ENCODE results near the gene DNAI4. TPM values are rescaled to one million over a fixed set of nuclear protein-coding genes. Genes with fewer than 3 reads are reported as not detected.
"Not testable (repeated sequence)": the region's sequence is repeated elsewhere in the genome, so short reads cannot be mapped to it uniquely, and the experiment has no call there.

The DNAI4 gene
- total RNA-seq, 4 donors from 2014 or later = 0.29 to 4.8 (median 0.35) TPM; not detected in 1

- DNase-seq = no peak
- no peaks in the 10 kb centered on the region for H3K4me1 ChIP-seq
- intact Hi-C loops (cut with DNase I) = no loop called here
- no peaks in the 10 kb centered on the region for H3K27me3 ChIP-seq
- H3K36me3 ChIP-seq = no peaks in the 10 kb centered on the region
- H3K27ac ChIP-seq = no peak overlapping the region
- WGBS, 2 donors = 89 to 93% methylated on average over 1 of the region's 1 CpG
- no peaks in the 10 kb centered on the region for H3K9me3 ChIP-seq
- TF ChIP-seq POLR2A (IDR thresholded peaks at IDR 0.05) = no peak
- TF ChIP-seq, protein P1, sequence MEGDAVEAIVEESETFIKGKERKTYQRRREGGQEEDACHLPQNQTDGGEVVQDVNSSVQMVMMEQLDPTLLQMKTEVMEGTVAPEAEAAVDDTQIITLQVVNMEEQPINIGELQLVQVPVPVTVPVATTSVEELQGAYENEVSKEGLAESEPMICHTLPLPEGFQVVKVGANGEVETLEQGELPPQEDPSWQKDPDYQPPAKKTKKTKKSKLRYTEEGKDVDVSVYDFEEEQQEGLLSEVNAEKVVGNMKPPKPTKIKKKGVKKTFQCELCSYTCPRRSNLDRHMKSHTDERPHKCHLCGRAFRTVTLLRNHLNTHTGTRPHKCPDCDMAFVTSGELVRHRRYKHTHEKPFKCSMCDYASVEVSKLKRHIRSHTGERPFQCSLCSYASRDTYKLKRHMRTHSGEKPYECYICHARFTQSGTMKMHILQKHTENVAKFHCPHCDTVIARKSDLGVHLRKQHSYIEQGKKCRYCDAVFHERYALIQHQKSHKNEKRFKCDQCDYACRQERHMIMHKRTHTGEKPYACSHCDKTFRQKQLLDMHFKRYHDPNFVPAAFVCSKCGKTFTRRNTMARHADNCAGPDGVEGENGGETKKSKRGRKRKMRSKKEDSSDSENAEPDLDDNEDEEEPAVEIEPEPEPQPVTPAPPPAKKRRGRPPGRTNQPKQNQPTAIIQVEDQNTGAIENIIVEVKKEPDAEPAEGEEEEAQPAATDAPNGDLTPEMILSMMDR (IDR thresholded peaks at IDR 0.05) = no peak
- no peak overlapping the region for H3K4me3 ChIP-seq
These were observed 7.2 kb downstream of the DNAI4 start for GRCh38 chr1:66917476-66917875.

- 65 to 67% methylated on average over 2 of the region's 2 CpGs for whole genome bisulfite sequencing, 2 donors
- intact Hi-C loops (cut with DNase I) = no loop called here
- no peak for DNase-seq
- H3K36me3 ChIP-seq = no peaks in the 10 kb centered on the region
- no peaks in the 10 kb centered on the region for H3K9me3 ChIP-seq
- H3K27ac ChIP-seq = no peak overlapping the region
- no peaks in the 10 kb centered on the region for H3K4me1 ChIP-seq
- H3K27me3 ChIP-seq = no peaks in the 10 kb centered on the region
- H3K4me3 ChIP-seq = no peak overlapping the region
- TF ChIP-seq POLR2A (IDR thresholded peaks at IDR 0.05) = no peak
- TF ChIP-seq, protein P1 (IDR thresholded peaks at IDR 0.05) = no peak
These were observed 8.3 kb downstream of the DNAI4 start for GRCh38 chr1:66916320-66916719.

GRCh38 chr1:66915203-66915602 is 9.5 kb downstream of the DNAI4 start:
- intact Hi-C loops (cut with DNase I); H3K4me1 ChIP-seq; H3K36me3 ChIP-seq; H3K27ac ChIP-seq; H3K27me3 ChIP-seq; DNase-seq; H3K9me3 ChIP-seq; H3K4me3 ChIP-seq: not testable (repeated sequence)
- 88 to 92% methylated on average over 1 of the region's 1 CpG for WGBS, 2 donors

DNA sequence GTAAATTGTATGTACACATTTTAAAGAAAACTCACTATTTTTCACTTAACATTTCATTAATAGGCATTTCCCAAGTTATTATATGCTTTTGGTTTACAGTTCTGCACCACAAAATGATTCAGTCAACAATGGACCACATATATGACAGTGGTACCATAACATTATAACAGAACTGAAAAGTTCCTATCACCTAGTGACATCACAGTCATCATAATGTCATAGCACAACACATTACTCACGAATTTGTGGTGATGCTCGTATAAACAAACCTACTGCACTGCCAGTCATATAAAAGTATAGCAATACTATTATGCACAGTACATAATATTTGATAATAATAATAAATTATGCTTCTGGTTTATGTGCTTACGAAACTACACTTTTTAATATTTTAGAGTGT is 30.9 kb downstream of the DNAI4 start:
- intact Hi-C loops (cut with DNase I) = no loop called here
- Histone ChIP-seq H3K36me3 (no peaks in the 10 kb centered on the region), H3K27ac (no peak overlapping the region), H3K4me3 (no peak overlapping the region), H3K27me3 (no peaks in the 10 kb centered on the region), H3K4me1 (no peaks in the 10 kb centered on the region), H3K9me3 (no peaks in the 10 kb centered on the region)
- 82 to 88% methylated on average over 3 of the region's 3 CpGs for WGBS, 2 donors
- no peak for DNase-seq
- no peak for TF ChIP-seq POLR2A (IDR thresholded peaks at IDR 0.05)
- TF ChIP-seq, protein P1 (IDR thresholded peaks at IDR 0.05) = no peak

DNA sequence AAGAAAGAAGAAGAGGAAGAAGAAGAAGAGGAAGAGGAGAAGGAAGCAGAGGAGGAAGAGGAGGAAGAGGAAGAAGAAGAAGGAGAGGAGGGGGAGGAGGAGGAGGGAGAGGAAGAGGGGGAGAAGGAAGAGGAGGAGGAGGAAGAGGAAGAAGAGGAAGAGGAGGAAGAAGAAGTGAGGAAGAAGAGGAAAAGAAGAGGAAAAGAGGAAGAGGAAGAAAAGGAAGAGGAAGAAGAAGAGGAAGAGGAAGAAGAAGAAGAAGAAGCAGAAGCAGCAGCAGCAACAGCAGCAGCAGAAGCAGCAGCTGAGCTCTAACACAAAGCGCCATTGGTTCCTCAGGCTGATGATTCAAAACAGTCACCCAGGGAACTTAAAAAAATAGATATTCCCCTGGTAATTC is 34.0 kb downstream of the DNAI4 start:
- Histone ChIP-seq H3K9me3 (no peaks in the 10 kb centered on the region), H3K27me3 (no peaks in the 10 kb centered on the region), H3K4me3 (no peak overlapping the region), H3K27ac (no peak overlapping the region), H3K4me1 (no peaks in the 10 kb centered on the region), H3K36me3 (no peaks in the 10 kb centered on the region)
- intact Hi-C loops (cut with DNase I) = no loop called here
- TF ChIP-seq, protein P1 (IDR thresholded peaks at IDR 0.05) = no peak
- no peak for TF ChIP-seq POLR2A (IDR thresholded peaks at IDR 0.05)
- WGBS, 2 donors = 89 to 93% methylated on average over 1 of the region's 1 CpG
- DNase-seq = no peak

- H3K4me1 ChIP-seq = no peaks in the 10 kb centered on the region
- TF ChIP-seq POLR2A (IDR thresholded peaks at IDR 0.05) = no peak
- TF ChIP-seq, protein P1 (IDR thresholded peaks at IDR 0.05) = no peak
- no peak overlapping the region for H3K27ac ChIP-seq
- 92 to 95% methylated on average over 1 of the region's 1 CpG for WGBS, 2 donors
- H3K9me3 ChIP-seq = no peaks in the 10 kb centered on the region
- intact Hi-C loops (cut with DNase I) = no loop called here
- no peak for DNase-seq
- H3K27me3 ChIP-seq = no peaks in the 10 kb centered on the region
- H3K36me3 ChIP-seq = no peaks in the 10 kb centered on the region
- no peak overlapping the region for H3K4me3 ChIP-seq
These were observed 35.6 kb downstream of the DNAI4 start for GRCh38 chr1:66889030-66889429.

Data from esophagus squamous epithelium (tissue), 5 donors.